Right renal pelvis (tissue), 4 donors: Measurements from ENCODE around the gene ARL2. TPM values are rescaled to one million over a fixed set of nuclear protein-coding genes. Genes with fewer than 3 reads are reported as not detected.
A peak's percentile ranks its signal among the peaks of the same experiment; 100 is the strongest.
"Not testable (repeated sequence)": the region's sequence is repeated elsewhere in the genome, so short reads cannot be mapped to it uniquely, and the experiment has no call there.

ENCODE experiments used
- DNase-seq, 4 donors: peaks; one replicate each; pipeline ENCODE4 v3.0.0-alpha.2; 2013; ENCODE audit warnings: low read depth in 4 of 4, low spot score in 3 of 4, missing footprints in 1 of 4
- polyA plus RNA-seq, 4 donors: library from polyadenylated mRNA; unstranded; fragments of 120-200 nt; gene quantifications; one replicate each; pipeline ENCODE4 v1.2.1, GENCODE V29; 2013; ENCODE audit not compliant: insufficient read length in 4 of 4

ARL2 gene
- polyA plus RNA-seq, 4 donors: 52.3 to 70.2 (median 59.7) TPM

DNA sequence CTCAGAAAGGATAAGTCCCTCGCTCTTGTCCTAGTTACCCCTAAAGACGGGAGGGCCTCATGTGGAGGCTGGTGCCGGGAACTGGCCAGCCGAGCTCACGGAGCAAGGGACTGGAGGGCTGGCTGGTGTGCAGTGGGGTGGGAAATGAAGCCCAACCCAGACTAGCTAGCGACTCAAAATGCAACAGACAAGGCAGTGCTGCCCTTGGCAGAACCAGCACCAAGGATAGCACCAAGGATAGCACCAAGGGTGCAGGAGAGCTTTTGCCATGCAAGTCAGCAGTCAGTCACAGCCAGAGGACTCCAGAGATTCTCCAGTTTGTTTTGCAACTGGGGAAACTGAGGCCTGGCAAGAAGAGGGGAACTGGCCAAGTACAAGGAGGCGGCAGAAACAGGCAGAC lies 10.7 kb upstream of the ARL2 start:
- DNase-seq: no peak

DNA sequence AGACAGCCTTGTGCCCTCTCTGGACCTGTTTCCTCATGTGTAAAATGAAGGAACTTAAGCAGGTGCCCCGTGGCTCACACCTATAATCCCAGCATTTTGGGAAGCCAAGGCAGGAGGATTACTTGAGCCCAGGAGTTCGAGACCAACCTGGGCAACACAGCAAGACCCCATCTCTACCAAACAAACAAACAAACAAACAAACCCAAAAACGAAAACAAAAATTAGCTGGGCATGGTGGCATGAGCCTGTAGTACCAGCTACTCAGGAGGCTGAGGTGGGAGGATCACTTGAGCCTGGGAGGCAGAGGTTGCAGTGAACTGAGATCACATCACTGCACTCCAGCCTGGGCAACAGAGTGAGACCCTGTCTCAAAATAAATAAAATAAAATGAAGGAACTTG lies 10.0 kb upstream of the ARL2 start:
- DNase-seq: not testable (repeated sequence)

DNA sequence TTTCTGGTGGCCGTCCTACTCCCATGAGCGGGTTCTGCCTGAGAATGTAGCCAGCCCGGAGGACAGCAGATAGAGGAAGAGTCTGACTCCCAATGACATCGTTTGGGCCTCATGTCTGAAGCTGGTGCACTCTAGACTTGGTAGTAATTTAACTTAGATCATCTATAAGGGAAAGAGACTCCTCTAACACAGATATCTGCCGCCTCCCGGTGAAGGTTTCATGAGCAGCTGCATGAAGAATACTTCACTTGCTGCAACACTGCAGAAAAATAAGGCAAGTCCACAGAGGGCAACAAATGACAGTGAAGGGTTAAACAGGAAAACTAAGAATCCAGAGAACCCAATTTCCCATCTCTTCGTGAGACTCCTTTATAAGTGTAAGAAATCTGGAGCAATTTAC lies 5.9 kb upstream of the ARL2 start:
- DNase-seq: no peak

DNA sequence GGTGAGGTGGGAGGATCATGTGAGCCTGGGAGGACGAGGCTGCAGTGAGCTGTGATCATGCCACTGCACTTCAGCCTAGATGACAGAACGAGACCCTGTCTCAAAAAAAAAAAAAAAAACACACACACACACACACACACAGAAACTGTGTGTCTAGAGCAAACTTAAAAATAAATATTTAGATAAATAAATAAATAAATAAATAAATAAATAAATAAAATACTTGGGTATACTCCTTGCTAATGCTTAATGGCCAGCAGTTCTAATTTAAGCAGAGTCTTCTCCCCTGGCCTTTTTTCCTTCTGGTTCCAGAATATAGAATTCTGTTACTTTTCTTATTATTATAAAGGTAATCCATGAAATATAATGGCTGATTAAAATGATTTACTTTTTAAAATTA lies 5.1 kb upstream of the ARL2 start:
- DNase-seq: no peak

DNA sequence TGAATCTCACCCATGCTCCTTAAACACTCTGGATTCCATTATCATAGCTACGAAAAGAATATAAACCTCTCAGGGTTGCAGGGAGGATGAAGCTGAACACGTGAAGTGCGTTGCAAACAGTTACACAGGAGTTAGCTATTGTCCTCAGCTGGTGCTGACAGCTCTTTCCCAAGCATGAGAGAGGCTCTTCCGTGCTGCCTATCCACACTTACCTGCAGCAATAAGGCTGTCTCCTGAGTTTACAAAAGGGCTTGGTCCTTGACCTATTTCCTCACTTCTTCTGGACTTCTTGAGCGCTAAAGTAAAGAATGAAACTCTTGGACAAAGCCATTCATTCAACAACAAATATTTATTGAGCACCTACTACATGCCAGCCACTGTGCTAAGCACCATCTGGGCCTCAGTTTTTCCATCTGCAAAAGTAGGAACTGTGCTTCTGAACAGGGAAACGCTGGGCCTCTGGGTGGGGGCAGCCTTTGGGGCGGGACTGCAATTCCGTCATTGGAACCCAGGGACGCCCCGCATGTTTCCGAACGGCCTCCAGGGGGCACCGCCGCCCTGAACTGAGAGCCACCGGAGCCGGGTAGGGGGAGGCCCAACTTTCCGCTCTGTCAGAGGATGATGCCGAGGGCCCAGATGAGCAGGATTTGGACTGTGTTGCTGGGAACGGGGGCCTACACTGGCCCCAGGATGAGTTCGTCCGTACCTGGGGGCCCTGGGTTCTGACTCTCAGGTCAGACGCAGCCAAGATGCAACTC lies 651 bp upstream of the ARL2 start:
- DNase-seq: peak; percentile 75 to 86 (median 80)

DNA sequence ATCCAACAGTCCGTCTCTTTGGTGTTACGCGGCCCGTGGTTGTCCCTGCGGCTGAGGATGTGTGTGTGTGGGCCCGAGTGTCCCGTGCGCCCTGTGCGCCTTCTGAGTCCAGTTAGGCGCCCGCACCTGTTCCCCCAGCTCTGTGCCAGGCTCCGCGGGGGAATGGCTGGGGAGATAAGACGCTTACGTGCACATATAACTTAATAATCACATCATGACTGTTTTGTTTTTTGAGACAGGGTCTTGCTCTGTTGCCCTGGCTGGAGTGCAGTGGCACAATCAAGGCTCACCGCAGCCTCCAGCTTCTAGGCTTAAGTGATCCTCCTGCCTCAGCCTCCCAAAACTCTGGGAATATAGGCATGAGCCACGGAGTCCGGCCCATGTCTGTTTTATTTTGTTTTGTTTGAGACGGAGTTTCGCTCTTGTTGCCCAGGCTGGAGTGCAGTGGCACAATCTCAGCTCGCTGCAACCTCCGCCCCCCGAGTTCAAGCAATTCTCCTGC lies 817 bp downstream of the ARL2 start:
- DNase-seq: no peak

DNA sequence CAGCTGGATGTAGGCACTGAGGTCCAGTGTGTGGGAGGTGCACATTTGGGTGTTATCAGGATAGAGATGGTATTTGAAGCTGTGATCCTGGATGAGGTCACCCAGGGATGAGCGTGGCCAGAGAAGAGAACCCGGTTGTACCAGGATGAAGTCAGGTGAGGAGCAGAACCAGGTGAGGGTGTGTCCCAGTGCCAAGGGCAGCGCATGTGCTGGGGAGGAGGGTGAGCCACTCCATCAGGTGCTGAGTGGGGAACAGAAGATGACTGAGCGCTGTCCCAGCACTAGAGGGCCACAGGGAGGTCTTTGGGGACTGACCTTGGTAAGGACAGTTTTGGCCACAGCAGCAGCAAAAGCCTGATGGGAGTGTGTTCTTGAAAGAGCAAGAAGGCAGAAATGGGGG lies 2.7 kb downstream of the ARL2 start:
- no peak for DNase-seq

DNA sequence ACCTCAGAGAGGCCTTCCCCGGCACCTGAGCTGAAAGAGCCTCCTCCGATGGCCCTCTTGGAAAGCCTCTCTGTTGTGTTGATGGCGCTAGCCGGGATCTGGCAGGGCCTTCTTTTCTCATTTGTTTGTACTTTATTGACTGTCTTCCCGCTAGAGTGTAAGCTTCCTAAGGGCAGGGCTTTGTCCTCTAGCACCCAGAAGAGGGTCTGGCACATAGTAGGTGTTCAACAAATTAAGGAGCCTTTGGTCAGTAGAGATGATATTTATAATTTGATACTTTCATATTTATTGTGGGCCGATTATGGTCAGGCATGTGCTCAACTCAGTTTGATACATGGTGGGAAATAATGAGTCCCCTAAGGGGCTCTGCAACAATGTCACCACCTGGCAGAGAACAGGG lies 4.0 kb downstream of the ARL2 start:
- DNase-seq: no peak

DNA sequence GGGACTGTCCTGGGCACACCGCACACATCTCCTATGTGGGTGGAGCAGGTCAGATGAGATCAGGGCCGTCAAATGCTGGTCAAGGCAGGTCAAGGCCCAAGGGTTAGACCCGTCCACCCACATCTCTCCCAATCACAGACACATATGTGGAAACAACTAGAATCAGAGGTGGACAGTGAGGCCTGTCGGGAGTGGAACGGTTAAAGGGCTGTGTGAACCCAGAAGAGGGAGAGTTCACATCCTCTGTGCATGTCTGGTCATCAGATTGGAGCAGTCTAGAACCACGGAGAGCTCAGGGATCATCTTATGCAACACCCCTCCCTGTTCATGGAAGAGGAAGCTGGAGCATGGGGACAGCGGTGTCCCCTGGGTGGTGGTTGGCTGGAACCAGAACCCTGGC lies 5.9 kb downstream of the ARL2 start:
- DNase-seq: no peak

DNA sequence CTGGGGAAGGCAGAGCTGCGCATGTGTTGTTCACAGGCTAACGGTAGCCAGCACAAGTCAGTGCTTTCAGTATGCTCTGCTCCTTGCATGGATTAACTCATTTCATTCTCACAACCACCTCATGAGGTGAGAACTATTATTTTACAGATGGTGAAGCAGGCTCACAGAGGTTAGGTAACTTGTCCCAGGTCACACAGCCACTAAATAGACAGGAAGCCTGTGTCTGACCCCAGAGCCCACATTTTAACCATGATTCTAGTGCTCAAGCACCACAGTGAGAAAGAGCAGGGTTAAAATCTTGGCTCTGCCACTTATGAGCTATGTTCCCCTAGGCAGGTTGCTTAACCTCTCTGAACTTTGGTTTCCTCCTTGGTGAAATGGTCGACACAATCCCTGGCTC lies 7.0 kb downstream of the ARL2 start:
- no peak for DNase-seq

DNA sequence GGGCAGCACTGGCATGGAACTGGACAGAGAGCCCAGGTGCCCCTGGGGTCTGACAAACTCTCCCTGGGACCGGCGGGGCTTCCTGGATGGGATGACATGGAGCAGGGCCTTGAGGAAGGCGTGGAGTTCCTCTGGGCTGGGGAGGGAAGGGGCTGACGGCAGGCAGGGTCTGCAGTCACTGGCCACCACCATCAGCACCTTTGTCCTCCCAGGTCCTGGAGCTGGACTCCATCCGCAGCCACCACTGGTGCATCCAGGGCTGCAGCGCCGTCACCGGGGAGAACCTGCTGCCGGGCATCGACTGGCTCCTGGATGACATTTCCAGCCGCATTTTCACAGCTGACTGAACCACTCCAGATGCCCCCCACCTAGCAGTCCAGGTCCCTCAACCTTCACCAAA lies 7.5 kb downstream of the ARL2 start:
- DNase-seq: no peak

DNA sequence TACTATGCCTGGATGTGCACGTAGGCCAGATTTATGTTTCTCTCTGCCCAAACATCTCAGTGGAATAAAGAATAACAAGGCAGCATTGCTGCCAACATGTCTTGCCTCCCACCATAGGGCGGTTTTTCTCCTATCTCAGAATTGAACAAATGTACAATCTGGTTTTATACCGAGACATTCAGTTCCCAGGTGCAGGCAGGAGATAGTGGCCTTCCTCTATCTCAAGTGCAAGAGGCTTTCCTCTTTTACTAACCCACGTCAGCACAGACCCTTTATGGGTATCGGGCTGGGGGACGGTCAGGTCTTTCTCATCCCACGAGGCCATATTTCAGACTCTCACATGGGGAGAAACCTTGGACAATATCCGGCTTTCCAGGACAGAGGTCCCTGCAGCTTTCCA lies 9.5 kb downstream of the ARL2 start:
- DNase-seq: not testable (repeated sequence)

DNA sequence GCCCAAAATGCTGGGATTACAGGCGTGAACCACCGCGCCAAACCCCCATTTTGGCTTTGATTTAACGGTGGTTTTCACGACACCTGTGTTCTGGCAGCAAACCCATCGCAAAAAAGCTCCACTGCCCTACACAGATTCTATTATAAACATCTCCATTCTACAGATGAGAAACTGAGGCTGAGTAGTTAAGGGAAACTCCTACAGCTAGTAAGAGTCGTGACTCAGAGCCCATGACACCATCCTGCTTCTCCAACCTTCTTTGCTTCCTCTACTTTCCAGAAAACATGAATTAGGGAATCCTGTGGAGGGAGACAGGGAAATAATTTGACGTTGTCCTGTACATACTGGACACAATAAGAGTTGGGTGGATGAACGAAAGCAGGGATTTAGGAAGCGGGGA lies 12.8 kb downstream of the ARL2 start:
- no peak for DNase-seq

DNA sequence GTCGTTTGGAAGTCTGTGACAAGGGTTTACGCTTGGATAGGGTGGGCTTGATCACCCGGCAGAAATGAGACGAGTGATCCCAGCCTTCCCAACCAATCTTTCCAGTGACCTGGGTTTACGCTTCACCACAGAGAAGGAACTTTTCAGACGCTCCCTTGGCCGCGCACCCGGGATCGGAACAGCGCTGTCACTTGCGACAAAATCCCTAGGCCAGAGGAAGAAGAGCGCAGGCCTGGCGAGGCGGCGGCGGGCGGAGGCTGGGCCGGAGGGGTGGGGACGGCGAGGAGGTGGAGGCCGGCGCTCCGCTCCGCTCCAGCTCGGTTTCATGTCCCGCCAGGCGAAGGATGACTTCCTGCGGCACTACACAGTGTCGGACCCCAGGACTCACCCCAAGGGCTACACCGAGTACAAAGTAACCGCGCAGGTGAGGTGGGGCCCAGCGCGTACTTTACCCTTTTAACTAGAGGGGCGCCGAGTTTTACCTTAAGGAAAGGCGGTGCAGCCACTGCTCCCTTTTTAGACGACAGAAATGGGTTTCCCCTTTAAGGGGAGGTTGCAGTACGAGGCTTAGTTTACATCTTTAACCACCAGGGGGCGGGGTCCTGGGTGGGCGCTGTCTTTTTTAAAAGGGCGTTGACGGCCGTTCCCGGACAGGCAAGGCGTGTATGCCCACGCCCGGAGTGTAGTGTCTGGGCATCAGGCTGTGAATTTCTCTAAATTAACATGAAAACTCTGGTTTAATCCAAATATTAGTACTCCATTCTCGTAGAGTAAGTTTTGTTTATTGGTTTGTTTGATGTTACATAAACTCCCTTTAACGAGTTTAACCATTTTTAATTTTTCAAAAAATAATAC lies 13.5 kb downstream of the ARL2 start, which contains the start of gene SNX15:
SNX15 (plus strand) TSS at position 227 of the 855 bp plus-strand sequence; CDS start at position 326, 99 bp downstream.
- peak; percentile 95 to 97 (median 96) for DNase-seq

DNA sequence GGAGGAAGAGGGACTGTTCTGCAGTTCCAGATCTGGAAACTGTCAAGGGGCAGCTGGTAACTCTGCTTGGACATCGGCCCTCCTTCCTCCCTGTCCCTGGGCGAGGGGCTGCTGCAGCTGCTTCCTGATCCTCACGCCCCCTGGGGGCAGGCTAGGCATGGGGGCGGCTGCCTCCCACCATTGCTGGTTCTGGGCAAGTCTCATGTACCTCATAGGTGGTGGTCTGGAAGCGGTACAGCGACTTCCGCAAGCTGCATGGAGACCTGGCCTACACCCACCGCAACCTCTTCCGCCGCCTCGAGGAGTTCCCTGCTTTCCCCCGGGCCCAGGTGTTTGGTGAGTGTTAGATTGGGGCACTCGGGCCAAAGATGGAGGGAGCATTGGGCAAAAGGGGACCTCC lies 18.3 kb downstream of the ARL2 start:
- no peak for DNase-seq

DNA sequence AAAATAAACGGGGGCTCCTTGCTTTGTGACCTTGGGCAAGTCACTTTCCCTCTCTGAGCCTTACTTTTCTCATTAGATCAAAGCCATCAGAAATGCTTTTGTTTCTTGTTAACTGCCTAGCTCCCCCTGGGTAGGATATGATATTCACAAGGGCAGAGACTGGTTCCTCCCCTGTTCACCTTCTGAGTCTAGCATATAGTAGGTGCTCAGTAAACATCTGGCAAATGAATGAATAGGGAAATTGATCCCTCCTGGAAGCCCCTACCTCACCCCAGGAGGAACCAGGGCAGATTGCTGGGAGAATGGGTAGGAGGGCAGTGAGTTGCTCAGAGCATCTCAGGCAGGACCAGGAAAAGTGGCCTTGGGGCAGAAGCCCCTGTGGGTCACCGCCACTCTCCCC lies 20.5 kb downstream of the ARL2 start:
- DNase-seq: no peak

DNA sequence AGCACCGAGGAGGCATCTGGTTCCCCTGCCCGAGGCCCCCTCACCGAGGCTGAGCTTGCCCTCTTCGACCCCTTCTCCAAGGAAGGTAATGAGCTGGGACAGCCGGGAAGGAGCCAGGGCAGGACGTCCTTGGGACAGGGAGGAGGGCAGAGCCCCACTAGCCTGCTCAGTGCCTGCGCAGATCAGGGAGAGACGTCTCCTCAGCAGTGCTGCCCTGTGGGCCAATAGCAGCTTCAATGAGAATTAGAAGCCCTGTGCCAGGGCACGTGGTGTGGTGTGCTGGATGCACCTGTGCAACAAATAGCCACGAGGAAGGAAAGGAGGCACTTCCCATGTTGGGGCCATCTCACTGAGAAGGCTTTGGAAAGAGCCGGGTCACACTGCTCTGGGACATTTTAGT lies 21.6 kb downstream of the ARL2 start:
- DNase-seq: no peak

DNA sequence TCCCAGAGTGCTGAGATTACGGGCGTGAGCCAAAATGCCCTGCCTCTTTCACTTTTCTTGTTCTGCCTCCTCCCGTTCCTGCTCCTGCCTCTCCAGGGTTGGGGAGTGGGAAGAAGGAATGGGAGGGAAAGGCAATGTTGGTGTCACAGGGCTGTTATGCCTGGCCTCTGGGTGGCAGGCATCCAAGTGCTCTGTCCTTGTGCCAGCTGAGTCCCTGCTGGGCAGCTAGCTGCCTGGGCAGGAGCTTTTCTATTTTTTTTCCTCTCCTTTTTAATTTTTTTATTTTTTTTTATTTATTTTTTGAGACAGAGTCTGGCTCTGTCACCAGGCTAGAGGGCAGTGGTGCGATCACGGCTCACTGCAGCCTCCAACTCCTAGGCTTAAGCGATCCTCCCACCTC lies 23.0 kb downstream of the ARL2 start:
- DNase-seq: no peak

DNA sequence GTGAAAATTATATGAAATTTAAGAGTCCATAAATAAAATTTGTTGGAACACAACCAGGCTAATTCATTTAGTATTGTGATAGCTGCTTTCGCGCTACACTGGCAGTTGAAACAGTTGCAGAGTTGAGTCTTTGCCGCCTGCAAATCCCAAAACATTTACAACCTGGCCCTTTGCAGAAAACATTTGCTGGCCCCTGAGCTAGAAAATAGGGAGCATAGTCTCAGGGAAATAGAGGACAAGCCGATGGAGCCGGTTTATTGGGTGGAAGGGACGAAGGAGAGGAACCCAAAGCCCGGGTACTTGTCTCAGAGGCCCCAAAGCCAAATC lies 26.5 kb downstream of the ARL2 start:
- DNase-seq: no peak

DNA sequence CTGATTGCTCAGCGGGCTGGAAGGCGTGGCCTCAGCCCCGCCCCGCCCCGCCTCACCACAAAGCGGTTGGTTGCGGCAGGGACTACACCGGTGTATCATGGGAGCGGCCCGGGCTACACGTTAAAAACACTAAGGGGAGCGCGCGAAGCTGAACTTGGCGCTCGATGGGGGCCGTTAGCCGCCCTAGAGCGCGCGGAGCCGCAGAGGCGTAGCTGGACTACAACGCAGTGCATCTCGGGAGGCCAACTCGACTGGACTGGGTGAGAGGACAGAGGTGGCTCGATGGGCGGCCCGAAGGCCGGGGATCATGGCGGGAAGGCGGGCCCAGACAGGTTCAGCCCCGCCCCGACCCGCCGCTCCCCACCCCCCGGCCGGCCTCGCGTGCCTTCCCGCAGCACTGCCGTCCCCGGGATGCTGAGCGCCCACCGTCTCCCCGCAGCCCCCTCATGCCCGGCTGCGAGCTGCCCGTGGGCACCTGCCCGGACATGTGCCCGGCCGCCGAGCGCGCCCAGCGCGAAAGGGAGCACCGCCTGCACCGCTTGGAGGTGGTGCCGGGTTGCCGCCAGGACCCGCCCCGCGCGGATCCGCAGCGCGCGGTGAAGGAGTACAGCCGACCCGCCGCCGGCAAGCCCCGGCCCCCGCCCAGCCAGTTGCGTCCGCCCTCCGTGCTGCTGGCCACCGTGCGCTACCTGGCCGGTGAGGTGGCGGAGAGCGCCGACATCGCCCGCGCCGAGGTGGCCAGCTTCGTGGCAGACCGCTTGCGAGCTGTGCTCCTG lies 27.1 kb downstream of the ARL2 start, which contains the start of gene SAC3D1:
SAC3D1 (plus strand) TSS at position 364 of the 776 bp plus-strand sequence; CDS start at position 447, 83 bp downstream.
- peak; percentile 79 to 87 (median 82) for DNase-seq

DNA sequence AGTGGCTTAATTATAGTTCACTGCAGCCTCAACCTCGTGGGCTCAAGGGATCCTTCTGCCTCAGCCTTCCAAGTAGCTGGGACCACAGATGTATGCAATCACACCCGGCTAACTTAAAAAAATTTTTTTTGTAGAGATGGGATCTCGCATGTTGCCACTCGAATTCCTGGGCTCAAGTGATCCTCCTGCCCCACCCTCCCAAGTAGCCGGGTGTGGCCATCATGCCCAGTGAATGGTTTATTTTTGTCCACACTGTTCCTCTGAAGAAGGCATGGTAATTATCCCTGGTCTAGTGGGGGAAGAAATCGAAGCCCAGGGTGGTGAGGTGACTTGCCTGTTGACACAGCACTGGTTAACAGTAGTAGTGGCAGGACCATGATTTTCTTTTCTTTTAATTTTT lies 28.9 kb downstream of the ARL2 start:
- no peak for DNase-seq
